ENCODE measurements around the gene LRRC10B. TPM values are rescaled to one million over a fixed set of nuclear protein-coding genes. Genes with fewer than 3 reads are reported as not detected.

LRRC10B gene
- total RNA-seq, 4 donors from 2014 or later = 0.13 to 1.0 TPM; not detected in 2

DNA sequence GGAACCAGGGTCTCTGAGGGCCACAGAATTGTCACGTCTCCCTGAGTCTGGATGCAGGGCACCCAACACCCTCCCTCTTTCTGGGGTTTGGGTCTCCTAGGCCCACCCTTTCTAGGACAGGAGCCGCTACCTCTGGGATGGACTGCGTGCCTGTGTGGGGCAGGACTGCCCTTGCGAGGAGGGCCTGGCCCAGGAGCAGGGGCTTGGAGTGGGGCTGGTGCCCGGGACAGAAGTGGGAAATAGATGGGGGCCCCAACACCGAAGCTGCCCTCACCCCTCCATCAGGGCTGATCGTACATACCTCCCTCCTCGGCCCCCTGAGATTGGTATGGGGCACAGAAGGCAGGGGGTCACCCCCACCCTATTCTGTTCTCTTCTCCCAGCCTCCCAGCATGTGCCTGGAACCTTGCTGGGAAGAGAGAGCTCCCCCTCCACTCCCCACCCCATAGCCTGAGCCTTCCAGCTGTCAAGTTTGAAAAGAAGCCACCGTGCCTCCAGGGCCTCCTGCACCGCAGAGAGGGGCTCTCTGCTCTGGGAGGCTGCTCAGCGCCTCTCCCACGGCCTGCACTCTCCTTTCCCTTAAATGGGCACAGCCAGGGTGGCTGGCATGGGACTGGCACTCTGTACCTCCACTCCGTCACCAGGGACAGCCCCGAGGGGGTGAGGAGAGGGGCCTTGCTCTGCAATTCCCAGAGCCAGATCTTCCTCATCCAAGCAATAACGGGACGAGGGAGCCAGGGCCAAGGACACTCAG, 1.8 kb downstream of the LRRC10B start:
- no peak for ATAC-seq
- no peak for DNase-seq
- in situ Hi-C loops (cut with MboI; ENCODE audit: low sequenced_read_pairs in 4 of 4) = loop anchor here in 1 of 4 donors (10.0 kb wide), 1 partner anchor 66 kb away; no protein-coding TSS in a partner anchor
- intact Hi-C loops (cut with DNase I; ENCODE audit: low total_unique reads) = no loop called here
- H3K27ac ChIP-seq = peak overlapping the region in 3 of 4 donors; percentile 20 to 38 (median 33)
- H3K4me1 ChIP-seq = peaks cover 6 to 7% of the 10 kb centered on the region in 2 donors
- H3K9me3 ChIP-seq = no peaks in the 10 kb centered on the region
- no peak overlapping the region for H3K4me3 ChIP-seq
- no peaks in the 10 kb centered on the region for H3K36me3 ChIP-seq
- H3K27me3 ChIP-seq = peaks cover 50 to 54% (median 52%) of the 10 kb centered on the region in 3 donors
- TF ChIP-seq, protein P1, sequence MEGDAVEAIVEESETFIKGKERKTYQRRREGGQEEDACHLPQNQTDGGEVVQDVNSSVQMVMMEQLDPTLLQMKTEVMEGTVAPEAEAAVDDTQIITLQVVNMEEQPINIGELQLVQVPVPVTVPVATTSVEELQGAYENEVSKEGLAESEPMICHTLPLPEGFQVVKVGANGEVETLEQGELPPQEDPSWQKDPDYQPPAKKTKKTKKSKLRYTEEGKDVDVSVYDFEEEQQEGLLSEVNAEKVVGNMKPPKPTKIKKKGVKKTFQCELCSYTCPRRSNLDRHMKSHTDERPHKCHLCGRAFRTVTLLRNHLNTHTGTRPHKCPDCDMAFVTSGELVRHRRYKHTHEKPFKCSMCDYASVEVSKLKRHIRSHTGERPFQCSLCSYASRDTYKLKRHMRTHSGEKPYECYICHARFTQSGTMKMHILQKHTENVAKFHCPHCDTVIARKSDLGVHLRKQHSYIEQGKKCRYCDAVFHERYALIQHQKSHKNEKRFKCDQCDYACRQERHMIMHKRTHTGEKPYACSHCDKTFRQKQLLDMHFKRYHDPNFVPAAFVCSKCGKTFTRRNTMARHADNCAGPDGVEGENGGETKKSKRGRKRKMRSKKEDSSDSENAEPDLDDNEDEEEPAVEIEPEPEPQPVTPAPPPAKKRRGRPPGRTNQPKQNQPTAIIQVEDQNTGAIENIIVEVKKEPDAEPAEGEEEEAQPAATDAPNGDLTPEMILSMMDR (IDR thresholded peaks at IDR 0.05 in 4 of 5, conservative IDR thresholded peaks at IDR 0.05 in 1 of 5) = no peak
- no peak for TF ChIP-seq POLR2A (IDR thresholded peaks at IDR 0.05)

DNA sequence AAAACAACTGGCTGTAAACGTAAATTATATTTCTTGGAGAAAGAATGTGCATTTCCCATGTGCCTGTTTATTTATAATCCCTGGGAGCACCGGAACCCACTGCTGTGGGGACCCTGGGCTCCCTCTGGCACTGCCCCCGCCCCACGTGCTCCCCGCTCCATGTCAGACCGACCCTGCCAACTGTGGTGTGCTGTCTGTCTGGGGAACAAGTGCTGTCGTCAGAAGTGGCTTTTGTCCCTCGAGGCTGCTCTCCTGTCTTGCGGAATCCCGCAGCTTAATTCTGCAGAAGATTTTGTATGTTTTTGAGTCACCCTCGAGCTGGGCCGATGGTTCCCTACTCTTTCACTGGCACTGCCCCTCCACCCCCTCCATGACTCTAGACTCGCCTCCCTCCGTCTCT, 2.4 kb downstream of the LRRC10B start:
- Histone ChIP-seq H3K4me1 (peaks cover 6 to 7% of the 10 kb centered on the region in 2 donors), H3K36me3 (no peaks in the 10 kb centered on the region), H3K9me3 (no peaks in the 10 kb centered on the region), H3K27me3 (peaks cover 45 to 48% (median 46%) of the 10 kb centered on the region in 3 donors), H3K27ac (peak overlapping the region in 1 of 4 donors; percentile 38), H3K4me3 (no peak overlapping the region)
- ATAC-seq = no peak
- in situ Hi-C loops (cut with MboI; ENCODE audit: low sequenced_read_pairs in 4 of 4) = loop anchor here in 1 of 4 donors (10.0 kb wide), 1 partner anchor 66 kb away; no protein-coding TSS in a partner anchor
- TF ChIP-seq POLR2A (IDR thresholded peaks at IDR 0.05) = no peak
- TF ChIP-seq, protein P1 (IDR thresholded peaks at IDR 0.05 in 4 of 5, conservative IDR thresholded peaks at IDR 0.05 in 1 of 5) = no peak
- no peak for DNase-seq
- intact Hi-C loops (cut with DNase I; ENCODE audit: low total_unique reads) = no loop called here

GRCh38 chr11:61511383-61511782, 2.8 kb downstream of the LRRC10B start:
- no peaks in the 10 kb centered on the region for H3K36me3 ChIP-seq
- intact Hi-C loops (cut with DNase I; ENCODE audit: low total_unique reads) (no loop called here), in situ Hi-C loops (cut with MboI; ENCODE audit: low sequenced_read_pairs in 4 of 4) (loop anchor here in 1 of 4 donors (10.0 kb wide), 1 partner anchor 67 kb away; no protein-coding TSS in a partner anchor)
- H3K27me3 ChIP-seq = peaks cover 41 to 44% (median 42%) of the 10 kb centered on the region in 3 donors
- H3K4me1 ChIP-seq = peaks cover 6 to 7% of the 10 kb centered on the region in 2 donors
- no peak overlapping the region for H3K4me3 ChIP-seq
- ATAC-seq (no peak), DNase-seq (no peak)
- TF ChIP-seq, protein P1 (IDR thresholded peaks at IDR 0.05 in 4 of 5, conservative IDR thresholded peaks at IDR 0.05 in 1 of 5) = no peak
- TF ChIP-seq POLR2A (IDR thresholded peaks at IDR 0.05) = no peak
- H3K9me3 ChIP-seq = no peaks in the 10 kb centered on the region
- H3K27ac ChIP-seq = peak overlapping the region in 2 of 4 donors; percentile 38 to 40

DNA sequence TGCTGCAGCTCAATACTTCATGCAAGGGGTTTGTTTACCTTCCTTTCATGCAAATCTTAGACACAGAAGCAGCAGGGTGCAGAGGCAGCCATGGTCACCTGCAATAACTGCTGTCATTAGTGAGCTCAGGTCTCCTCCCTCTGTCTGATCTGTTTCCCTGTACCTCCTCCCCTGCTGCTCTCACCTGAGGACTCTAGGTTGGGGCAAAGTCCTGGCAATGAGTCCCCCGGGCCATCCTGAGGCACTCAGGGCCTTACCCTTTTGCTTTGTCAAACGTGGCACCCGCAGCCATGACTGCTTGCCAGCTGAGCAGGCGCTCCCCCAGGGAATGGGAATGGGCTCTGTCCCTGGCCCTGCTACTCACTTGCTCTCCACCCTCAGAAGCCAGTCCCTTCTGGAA, 3.9 kb downstream of the LRRC10B start:
- no peak for TF ChIP-seq POLR2A (IDR thresholded peaks at IDR 0.05)
- TF ChIP-seq, protein P1 (IDR thresholded peaks at IDR 0.05 in 4 of 5, conservative IDR thresholded peaks at IDR 0.05 in 1 of 5) = no peak
- Histone ChIP-seq H3K4me3 (no peak overlapping the region), H3K27me3 (peaks cover 33 to 34% (median 33%) of the 10 kb centered on the region in 3 donors), H3K36me3 (no peaks in the 10 kb centered on the region), H3K9me3 (no peaks in the 10 kb centered on the region), H3K4me1 (peaks cover 6 to 7% of the 10 kb centered on the region in 2 donors), H3K27ac (no peak overlapping the region)
- no peak for DNase-seq
- in situ Hi-C loops (cut with MboI; ENCODE audit: low sequenced_read_pairs in 4 of 4) = loop anchor here in 1 of 4 donors (10.0 kb wide), 1 partner anchor 68 kb away; no protein-coding TSS in a partner anchor
- intact Hi-C loops (cut with DNase I; ENCODE audit: low total_unique reads) = no loop called here
- ATAC-seq = no peak

Data from gastrocnemius medialis (tissue), 4 donors.